OCI-LY1 (cell line): Measurements from ENCODE around the gene PIGR.

Experiments
- H2AFZ ChIP-seq: fragments of 200-600 bp; sonication (generic), shearing (Covaris generic); 2 replicates; pipeline ENCODE4 v1.6.0; 2014; ENCODE audit warnings: antibody characterized with exemption, mild to moderate bottlenecking, low read length
- H3F3A ChIP-seq: fragments of 200-600 bp; sonication (generic), shearing (Covaris generic); 2 replicates; pipeline ENCODE4 v1.6.0; 2014; ENCODE audit warnings: mild to moderate bottlenecking, antibody characterized with exemption, low read length, moderate library complexity; ENCODE audit not compliant: insufficient read depth
- H3K27ac ChIP-seq: fragments of 200-600 bp; sonication (generic); 2 replicates; pipeline ENCODE4 v1.5.1; 2014; ENCODE audit warnings: low read length, mixed run types, mild to moderate bottlenecking, low read depth; ENCODE audit not compliant: poor library complexity, severe bottlenecking
- H3K27me3 ChIP-seq: fragments of 200-600 bp; sonication (generic); 2 replicates; pipeline ENCODE4 v1.6.0; 2014; ENCODE audit warnings: antibody characterized with exemption, mild to moderate bottlenecking, low read length, moderate library complexity; ENCODE audit not compliant: insufficient read depth
- H3K36me3 ChIP-seq: fragments of 200-600 bp; sonication (generic); 2 replicates; pipeline ENCODE4 v1.6.1; 2014; ENCODE audit warnings: mild to moderate bottlenecking, antibody characterized with exemption, low read length, moderate library complexity, mixed read lengths; ENCODE audit not compliant: insufficient read depth
- H3K4me1 ChIP-seq: fragments of 200-600 bp; sonication (generic); 2 replicates; pipeline ENCODE4 v1.5.1; 2014; ENCODE audit warnings: mild to moderate bottlenecking, low read length, moderate library complexity; ENCODE audit not compliant: insufficient read depth, severe bottlenecking
- H3K4me2 ChIP-seq: fragments of 200-600 bp; sonication (generic), shearing (Covaris generic); 2 replicates; pipeline ENCODE4 v1.6.1; 2014; ENCODE audit warnings: low read length
- H3K4me3 ChIP-seq: fragments of 200-600 bp; sonication (generic); 2 replicates; pipeline ENCODE4 v1.5.1; 2014; ENCODE audit warnings: low read length, low read depth, mild to moderate bottlenecking, mixed read lengths; ENCODE audit not compliant: poor library complexity, severe bottlenecking
- H3K79me2 ChIP-seq: fragments of 200-600 bp; shearing (Covaris generic); 2 replicates; pipeline ENCODE4 v1.6.1; 2016; ENCODE audit warnings: mixed run types, low read length, mixed read lengths; ENCODE audit not compliant: insufficient read depth
- H3K9ac ChIP-seq: fragments of 200-600 bp; sonication (generic), shearing (Covaris generic); 2 replicates; pipeline ENCODE4 v1.6.1; 2014; ENCODE audit warnings: mild to moderate bottlenecking, low read length, mixed read lengths
- H3K9me2 ChIP-seq: fragments of 200-600 bp; sonication (generic), shearing (Covaris generic); 2 replicates; pipeline ENCODE4 v1.6.1; 2014; ENCODE audit warnings: low read depth, mild to moderate bottlenecking, low read length, mixed read lengths
- H3K9me3 ChIP-seq: fragments of 200-600 bp; shearing (Covaris generic); 2 replicates; pipeline ENCODE4 v1.6.1; 2014; ENCODE audit warnings: low read length, mixed read lengths
- H4K20me1 ChIP-seq: fragments of 200-600 bp; sonication (generic), shearing (Covaris generic); 2 replicates; pipeline ENCODE4 v1.6.0; 2016; ENCODE audit warnings: mild to moderate bottlenecking, low read length; ENCODE audit not compliant: insufficient read depth
- EZH2 ChIP-seq: fragments of 200-600 bp; sonication (generic), shearing (Covaris generic); IDR thresholded peaks from 2 replicates; pipeline ENCODE4 v1.8.0; 2017; ENCODE audit warnings: borderline replicate concordance, mixed run types, mild to moderate bottlenecking, antibody characterized with exemption, low read length, moderate library complexity, mixed read lengths
- TF ChIP-seq, protein P1 (sequence below): fragments of 200-600 bp; sonication (generic), shearing (Covaris generic); IDR thresholded peaks from 2 replicates; pipeline ENCODE4 v1.5.1; 2017; ENCODE audit warnings: mild to moderate bottlenecking, antibody characterized with exemption, low read length, moderate library complexity, mixed read lengths

The PIGR gene

DNA sequence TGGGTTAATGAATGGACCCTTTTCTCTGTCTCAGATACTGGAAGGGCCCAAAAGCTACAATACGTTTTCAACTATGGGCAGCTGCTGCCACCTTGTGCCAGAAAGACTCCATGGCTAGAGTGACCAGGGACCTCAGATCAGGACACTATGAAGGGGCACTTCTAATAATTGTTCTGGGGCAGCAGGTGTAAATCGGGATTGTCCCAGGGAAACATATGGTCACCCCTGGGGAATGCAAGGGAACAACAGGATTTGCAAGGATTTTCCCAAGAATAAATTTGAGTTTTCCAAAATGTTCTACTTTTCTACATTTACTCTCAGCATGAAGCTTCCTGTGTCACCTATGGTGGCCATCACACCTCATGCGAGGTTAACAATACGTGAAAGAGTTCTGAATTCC is 36.0 kb upstream of the PIGR start:
- Histone ChIP-seq H3F3A (no peaks in the 10 kb centered on the region), H3K4me2 (no peak overlapping the region), H3K4me3 (no peak overlapping the region), H3K9ac (no peak overlapping the region), H3K4me1 (no peaks in the 10 kb centered on the region), H2AFZ (no peak overlapping the region), H4K20me1 (no peaks in the 10 kb centered on the region), H3K27ac (no peak overlapping the region), H3K9me3 (no peaks in the 10 kb centered on the region), H3K36me3 (no peaks in the 10 kb centered on the region), H3K79me2 (no peaks in the 10 kb centered on the region), H3K27me3 (no peaks in the 10 kb centered on the region; the same call in 1 of the 2 replicates), H3K9me2 (no peaks in the 10 kb centered on the region)
- TF ChIP-seq EZH2 = no peak
- TF ChIP-seq, protein P1, sequence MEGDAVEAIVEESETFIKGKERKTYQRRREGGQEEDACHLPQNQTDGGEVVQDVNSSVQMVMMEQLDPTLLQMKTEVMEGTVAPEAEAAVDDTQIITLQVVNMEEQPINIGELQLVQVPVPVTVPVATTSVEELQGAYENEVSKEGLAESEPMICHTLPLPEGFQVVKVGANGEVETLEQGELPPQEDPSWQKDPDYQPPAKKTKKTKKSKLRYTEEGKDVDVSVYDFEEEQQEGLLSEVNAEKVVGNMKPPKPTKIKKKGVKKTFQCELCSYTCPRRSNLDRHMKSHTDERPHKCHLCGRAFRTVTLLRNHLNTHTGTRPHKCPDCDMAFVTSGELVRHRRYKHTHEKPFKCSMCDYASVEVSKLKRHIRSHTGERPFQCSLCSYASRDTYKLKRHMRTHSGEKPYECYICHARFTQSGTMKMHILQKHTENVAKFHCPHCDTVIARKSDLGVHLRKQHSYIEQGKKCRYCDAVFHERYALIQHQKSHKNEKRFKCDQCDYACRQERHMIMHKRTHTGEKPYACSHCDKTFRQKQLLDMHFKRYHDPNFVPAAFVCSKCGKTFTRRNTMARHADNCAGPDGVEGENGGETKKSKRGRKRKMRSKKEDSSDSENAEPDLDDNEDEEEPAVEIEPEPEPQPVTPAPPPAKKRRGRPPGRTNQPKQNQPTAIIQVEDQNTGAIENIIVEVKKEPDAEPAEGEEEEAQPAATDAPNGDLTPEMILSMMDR = peak; percentile 70

DNA sequence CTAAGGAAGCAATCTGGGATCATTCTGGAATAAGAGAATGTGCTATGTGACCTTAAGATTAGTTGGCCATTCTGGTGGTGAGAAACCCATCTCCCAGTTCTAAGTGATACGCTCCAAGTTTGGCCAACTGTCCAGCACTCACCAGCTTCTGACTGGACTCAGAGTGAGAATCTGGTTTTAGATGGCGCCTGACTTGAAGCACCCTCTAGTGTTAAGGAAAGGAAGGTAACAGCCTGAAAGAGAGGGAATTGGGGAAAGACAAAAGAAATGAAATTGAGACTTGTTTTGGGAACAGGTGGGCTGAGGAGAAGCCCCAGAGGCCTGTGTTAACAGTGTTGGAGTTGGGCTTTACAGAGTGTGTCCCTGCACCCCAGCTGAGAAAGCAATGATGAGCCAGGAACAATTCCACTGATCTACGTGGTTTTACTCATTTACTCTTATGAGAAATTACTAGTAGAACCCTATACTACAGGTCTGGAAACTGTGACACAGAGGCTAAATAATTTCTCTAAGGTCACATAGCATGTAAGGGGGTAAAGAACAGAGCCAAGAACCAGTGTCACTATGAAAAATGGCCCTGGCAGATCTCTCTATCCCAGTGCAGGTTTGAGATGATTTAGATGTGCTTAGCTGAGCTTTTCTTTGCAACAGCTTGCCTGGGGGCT is 33.2 kb upstream of the PIGR start:
- Histone ChIP-seq H4K20me1 (no peaks in the 10 kb centered on the region), H3K4me1 (no peaks in the 10 kb centered on the region), H3K9me3 (no peaks in the 10 kb centered on the region), H2AFZ (no peak overlapping the region), H3K4me2 (no peak overlapping the region), H3K9me2 (no peaks in the 10 kb centered on the region), H3K9ac (no peak overlapping the region), H3K79me2 (no peaks in the 10 kb centered on the region), H3K27ac (no peak overlapping the region), H3F3A (no peaks in the 10 kb centered on the region), H3K36me3 (no peaks in the 10 kb centered on the region), H3K27me3 (no peaks in the 10 kb centered on the region), H3K4me3 (no peak overlapping the region)
- TF ChIP-seq EZH2 = no peak
- TF ChIP-seq, protein P1 = peak; percentile 55

DNA sequence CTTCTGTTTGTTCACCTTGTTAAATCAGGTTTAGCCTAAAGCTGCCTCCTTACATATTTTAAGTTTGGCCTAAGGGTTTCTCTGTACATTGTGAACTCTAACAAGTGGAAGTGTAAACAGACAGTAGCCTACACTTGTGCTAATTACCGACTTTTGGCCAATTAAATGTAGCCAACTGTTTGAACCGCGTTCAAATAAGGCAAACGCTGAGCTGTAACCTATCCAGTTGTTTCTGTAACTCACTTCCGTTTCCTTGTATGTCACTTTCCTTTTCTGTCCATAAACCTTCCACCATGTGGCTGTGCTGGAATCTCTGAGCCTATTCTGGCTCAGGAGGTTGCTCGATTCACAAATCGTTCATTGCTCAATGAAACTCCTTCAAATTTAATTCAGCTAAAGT is 32.0 kb upstream of the PIGR start:
- no peak overlapping the region for H3K9ac ChIP-seq
- H2AFZ ChIP-seq = no peak overlapping the region
- H3K9me3 ChIP-seq = no peaks in the 10 kb centered on the region
- H4K20me1 ChIP-seq = no peaks in the 10 kb centered on the region
- H3F3A ChIP-seq = no peaks in the 10 kb centered on the region
- TF ChIP-seq EZH2 = no peak
- TF ChIP-seq, protein P1 = no peak
- no peaks in the 10 kb centered on the region for H3K9me2 ChIP-seq
- H3K27ac ChIP-seq = no peak overlapping the region
- H3K4me3 ChIP-seq = no peak overlapping the region
- H3K4me2 ChIP-seq = no peak overlapping the region
- H3K4me1 ChIP-seq = no peaks in the 10 kb centered on the region
- no peaks in the 10 kb centered on the region for H3K79me2 ChIP-seq
- no peaks in the 10 kb centered on the region for H3K36me3 ChIP-seq
- no peaks in the 10 kb centered on the region for H3K27me3 ChIP-seq
